Transverse colon (tissue), 3 donors: Measurements from ENCODE around the gene ZNF830.

ENCODE experiments used
- EP300 ChIP-seq: sonication (generic); formaldehyde crosslinking; IDR thresholded peaks from one replicate; pipeline ENCODE4 v1.6.1; 2017; ENCODE audit warnings: antibody characterized with exemption, low read depth
- POLR2A ChIP-seq: fragments of 450-650 bp; IDR thresholded peaks from one replicate; pipeline ENCODE4 v1.6.1; 2016; ENCODE audit warnings: antibody characterized with exemption, mild to moderate bottlenecking, moderate library complexity
- TF ChIP-seq, protein P1 (sequence below), 5 experiments: fragments of 200-600 bp in 3 of 5; fragments of 450-650 bp in 2 of 5; sonication (generic) in 3 of 5; IDR thresholded peaks; 1 replicate in 2 of 5; 2 replicates in 3 of 5; pipeline ENCODE4 v1.5.1; 2016 to 2017; ENCODE audit warnings: antibody characterized with exemption in 5 of 5, inconsistent platforms in 3 of 5, mild to moderate bottlenecking in 2 of 5, moderate library complexity in 1 of 5

DNA sequence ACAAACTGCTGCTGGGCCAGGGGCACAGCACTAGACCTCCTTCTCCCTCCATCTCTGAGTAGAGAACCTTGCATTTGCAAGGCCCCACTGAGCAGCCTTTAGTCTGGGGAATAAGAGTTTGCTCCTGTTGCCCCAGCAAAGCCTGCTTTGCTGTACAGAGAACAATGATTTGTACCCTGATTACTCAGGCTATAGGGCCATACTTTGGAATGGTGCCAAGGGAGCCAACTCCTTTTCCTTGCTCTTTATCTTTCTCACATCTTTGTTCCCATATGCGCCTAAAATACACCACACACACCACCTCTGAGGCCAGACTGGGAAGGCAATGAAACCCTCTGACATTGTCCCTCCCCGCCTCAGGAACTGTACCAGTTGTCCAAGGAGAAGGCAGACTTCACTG is 40.2 kb downstream of the ZNF830 start:
- TF ChIP-seq, protein P1, sequence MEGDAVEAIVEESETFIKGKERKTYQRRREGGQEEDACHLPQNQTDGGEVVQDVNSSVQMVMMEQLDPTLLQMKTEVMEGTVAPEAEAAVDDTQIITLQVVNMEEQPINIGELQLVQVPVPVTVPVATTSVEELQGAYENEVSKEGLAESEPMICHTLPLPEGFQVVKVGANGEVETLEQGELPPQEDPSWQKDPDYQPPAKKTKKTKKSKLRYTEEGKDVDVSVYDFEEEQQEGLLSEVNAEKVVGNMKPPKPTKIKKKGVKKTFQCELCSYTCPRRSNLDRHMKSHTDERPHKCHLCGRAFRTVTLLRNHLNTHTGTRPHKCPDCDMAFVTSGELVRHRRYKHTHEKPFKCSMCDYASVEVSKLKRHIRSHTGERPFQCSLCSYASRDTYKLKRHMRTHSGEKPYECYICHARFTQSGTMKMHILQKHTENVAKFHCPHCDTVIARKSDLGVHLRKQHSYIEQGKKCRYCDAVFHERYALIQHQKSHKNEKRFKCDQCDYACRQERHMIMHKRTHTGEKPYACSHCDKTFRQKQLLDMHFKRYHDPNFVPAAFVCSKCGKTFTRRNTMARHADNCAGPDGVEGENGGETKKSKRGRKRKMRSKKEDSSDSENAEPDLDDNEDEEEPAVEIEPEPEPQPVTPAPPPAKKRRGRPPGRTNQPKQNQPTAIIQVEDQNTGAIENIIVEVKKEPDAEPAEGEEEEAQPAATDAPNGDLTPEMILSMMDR (IDR thresholded peaks at IDR 0.05), result no peak
- TF ChIP-seq EP300 (no peak), POLR2A (no peak)
